NCI-H748 (cell line): ENCODE results near the gene DUSP5.

Source experiments
- DNase-seq: peaks from one replicate; lab custom pipeline; 2025; ENCODE audit not compliant: unreplicated experiment; lab: John Stamatoyannopoulos, UW

DUSP5 gene

GRCh38 chr10:110499796-110500514 is 2.2 kb downstream of the DUSP5 start:
- no peak for DNase-seq

DNA sequence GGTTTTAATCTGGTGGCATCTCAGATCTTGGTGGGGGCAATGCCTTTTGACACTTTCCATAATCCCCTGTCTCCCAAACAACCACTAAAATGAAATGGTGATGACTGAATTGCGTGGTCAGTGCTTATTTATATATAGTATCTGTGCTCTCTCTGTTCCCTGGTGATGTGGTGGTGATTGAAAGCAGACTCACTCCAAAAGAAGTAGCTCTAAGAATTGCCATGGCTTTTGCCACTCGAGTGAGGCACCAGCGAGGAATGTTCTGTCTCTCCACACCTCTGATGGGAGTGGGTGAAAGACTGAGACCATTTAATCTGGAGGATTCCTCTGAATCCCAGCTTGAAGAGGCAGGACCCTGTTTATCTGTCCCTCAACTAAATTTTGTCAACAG is 2.8 kb downstream of the DUSP5 start:
- no peak for DNase-seq

GRCh38 chr10:110501142-110501937 is 3.6 kb downstream of the DUSP5 start:
- DNase-seq: peak; percentile 2

- DNase-seq: no peak
Observed at GRCh38 chr10:110502072-110502845, 4.6 kb downstream of the DUSP5 start.

DNA sequence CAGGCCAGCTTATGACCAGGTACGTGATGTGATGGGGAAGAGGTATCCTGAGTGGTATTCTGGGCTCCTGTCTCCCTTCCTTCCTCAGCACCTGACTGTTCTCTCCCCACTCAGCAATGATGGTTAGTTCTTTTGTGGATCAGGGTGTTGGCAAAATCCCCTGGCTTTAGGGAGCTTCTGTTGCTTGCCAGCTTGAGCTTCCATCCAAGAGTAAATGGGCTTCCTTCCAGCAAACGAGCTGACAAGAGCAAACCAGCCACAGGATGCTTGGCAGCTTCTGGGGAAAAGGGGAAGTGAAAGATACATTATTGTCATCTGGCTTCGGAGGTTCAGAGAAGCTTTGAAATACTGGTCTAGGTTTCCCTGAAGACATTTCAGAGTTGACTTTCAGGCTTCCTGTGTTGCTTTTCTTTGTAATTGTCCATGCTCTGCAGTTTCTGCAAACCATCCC is 5.2 kb downstream of the DUSP5 start:
- no peak for DNase-seq

- DNase-seq: no peak
Observed at GRCh38 chr10:110503528-110504110, 5.9 kb downstream of the DUSP5 start.

DNA sequence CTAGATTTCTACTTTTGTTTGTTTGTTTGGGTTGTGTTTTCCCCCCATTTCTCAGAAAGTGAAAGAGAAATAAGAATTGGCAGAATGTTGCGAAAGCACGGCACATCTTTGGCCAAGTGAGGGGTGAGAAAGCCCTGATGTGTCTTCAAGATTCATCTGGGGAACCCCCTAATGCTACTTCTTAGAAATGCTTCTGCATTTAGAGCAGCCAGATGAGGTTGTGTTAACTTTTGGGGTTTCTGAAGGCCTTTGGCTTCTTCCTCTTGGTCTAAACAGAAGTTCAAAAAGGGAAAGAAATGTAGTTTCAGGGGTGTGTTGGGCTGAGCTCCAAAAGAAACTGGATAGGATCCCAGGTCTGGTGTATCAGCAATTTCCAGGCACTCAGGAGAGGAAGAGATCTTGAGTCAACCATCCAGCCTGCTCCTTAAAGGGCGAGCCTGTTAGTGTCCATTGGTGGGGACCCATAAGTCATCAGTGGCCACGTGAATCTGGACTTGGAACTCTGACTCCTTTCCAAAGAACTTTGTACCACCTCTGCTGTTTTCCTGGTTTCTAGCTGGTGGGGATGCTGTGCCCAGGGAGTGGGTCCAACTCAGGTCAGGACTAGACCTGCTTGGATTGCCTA is 6.5 kb downstream of the DUSP5 start:
- no peak for DNase-seq

GRCh38 chr10:110505130-110505770 is 7.5 kb downstream of the DUSP5 start:
- no peak for DNase-seq

GRCh38 chr10:110506448-110506847 is 8.7 kb downstream of the DUSP5 start:
- DNase-seq: no peak

DNA sequence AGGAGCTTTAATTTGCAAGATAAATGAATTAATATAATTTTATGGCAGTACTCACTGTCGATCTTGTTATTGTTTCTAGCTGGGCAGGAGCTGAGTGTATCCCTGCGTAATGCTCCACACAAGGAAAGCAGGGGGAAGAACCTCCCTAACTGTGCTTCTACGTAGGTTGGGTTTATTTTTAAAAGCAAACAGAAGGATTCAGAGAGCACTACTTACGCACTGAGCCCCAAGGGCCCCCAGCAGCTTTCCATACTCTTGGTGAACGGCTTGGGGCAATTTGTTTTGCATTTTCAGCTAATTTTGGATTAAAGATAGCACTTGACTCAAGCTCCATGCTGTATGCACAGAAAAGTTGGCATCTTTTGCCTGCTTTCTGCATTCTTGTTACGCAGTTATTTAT is 9.6 kb downstream of the DUSP5 start:
- no peak for DNase-seq

GRCh38 chr10:110508159-110508788 is 10.6 kb downstream of the DUSP5 start:
- DNase-seq: peak; percentile 60

DNA sequence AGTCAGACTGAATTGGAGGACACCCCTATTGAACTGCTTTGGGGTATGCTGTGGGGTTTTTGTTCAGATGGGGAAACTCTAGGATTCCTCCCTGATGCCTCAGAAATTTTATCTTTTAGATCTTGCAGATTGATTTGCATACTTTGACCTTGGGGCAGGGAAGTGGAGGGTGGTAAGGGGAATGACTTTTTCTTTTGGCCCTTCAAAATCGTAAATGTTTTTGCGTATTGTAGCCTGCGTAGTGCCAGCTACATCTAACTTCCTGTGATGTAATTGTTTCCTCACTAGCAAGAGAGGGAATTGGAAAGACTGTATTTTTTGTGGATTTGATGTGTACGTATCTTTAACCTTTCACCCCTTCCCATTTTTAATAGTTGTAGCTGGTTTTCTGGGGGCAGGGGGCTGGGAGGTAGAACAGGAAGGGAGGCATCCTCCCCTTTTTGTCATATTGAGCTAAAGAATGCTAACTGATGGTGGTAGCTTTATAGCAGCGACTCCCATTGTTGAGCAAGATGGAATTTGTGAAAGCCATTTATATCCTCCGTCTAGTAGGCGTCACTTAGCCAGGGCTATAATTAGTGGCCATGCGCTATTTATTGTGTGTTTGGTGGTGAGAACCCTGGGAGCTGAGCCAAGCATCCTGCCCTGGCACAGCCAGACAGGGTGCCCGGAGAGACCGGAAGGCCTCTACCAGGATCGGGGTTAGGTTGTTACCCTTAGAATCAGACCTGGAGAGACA is 11.3 kb downstream of the DUSP5 start:
- DNase-seq: peak; percentile 71

GRCh38 chr10:110509560-110509959 is 11.9 kb downstream of the DUSP5 start:
- no peak for DNase-seq

GRCh38 chr10:110510086-110510485 is 12.4 kb downstream of the DUSP5 start:
- no peak for DNase-seq

DNA sequence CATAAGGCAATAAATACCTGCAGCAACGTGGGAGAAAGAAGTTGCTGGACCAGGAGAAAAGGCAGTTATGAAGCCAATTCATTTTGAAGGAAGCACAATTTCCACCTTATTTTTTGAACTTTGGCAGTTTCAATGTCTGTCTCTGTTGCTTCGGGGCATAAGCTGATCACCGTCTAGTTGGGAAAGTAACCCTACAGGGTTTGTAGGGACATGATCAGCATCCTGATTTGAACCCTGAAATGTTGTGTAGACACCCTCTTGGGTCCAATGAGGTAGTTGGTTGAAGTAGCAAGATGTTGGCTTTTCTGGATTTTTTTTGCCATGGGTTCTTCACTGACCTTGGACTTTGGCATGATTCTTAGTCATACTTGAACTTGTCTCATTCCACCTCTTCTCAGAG is 13.0 kb downstream of the DUSP5 start:
- no peak for DNase-seq

DNA sequence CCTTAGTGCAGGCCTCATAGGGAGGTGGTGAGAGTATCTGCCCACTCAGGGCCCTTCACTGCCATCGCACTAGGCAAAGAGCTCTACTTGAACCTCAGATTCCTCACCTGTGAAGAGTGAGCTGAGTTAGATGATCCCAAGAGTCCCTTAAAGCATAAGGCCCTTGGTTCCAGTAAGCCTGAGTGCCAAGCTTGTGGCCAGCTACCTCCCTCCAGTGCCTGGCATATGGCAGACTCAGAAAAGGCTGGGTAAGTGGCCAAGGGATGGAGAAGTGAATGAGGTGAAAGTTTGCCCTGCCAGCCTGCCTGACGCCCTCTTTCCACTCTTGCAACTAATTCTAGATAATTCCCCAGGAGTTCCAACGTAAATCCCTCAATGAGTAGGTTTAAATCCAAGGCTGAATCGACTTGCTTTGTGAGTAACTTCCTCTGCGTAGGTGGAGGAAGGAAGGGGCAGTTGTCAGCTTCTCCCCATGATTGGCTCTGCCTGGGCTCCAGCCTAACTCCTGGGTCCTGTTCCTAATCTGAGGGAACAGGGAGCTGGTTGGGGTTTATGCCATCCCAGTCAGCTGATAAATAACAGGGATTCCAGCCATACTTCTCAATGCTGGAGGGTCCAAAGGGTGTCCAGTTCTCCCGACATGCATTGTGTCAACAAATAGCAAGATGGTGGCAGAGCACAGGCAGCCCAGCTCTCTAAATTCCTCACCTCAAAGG is 14.2 kb downstream of the DUSP5 start:
- no peak for DNase-seq

GRCh38 chr10:110512461-110513187 is 14.9 kb downstream of the DUSP5 start:
- no peak for DNase-seq

DNA sequence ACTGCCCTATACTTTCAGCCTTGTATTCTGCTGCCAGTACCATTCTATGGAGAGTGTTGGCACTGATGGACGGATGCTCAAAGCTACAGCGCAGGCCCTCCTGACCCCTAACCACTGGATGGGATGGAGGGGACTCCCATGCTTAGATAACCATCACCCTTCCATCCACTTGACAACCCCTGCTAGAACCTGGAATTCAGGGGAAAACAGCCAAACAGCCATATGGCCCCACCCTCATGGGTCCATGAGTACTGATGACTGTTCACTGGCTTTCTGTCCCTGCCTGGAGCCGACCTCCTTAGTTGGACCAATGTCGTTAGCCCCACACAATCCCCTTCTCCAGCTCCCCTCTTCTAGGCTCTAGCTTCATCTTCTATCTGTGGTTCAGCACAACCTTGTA is 16.2 kb downstream of the DUSP5 start:
- DNase-seq: no peak
